SK-N-SH (cell line): ENCODE results near the gene PTGIS.

Experiments
- CTCF ChIP-seq: fragments of 200-600 bp; sonication (generic); IDR thresholded peaks from 2 replicates; pipeline ENCODE4 v1.6.1; 2017; ENCODE audit warnings: antibody characterized with exemption, mild to moderate bottlenecking, moderate library complexity
- IRF3 ChIP-seq: fragments of 150-350 bp; IDR thresholded peaks from 2 replicates; pipeline ENCODE4 v1.6.1; 2016; ENCODE audit warnings: mild to moderate bottlenecking, low read depth, low read length
- JUND ChIP-seq: IDR thresholded peaks from 2 replicates; pipeline ENCODE4 v1.4.0; 2012
- TAF1 ChIP-seq: IDR thresholded peaks from 2 replicates; pipeline ENCODE4 v1.6.1; 2012; ENCODE audit warnings: low read depth, mild to moderate bottlenecking, low read length, moderate library complexity, borderline replicate concordance
- ZBTB33 ChIP-seq: IDR thresholded peaks from 2 replicates; pipeline ENCODE4 v1.4.0; 2012; ENCODE audit warnings: low read depth, borderline replicate concordance

DNA sequence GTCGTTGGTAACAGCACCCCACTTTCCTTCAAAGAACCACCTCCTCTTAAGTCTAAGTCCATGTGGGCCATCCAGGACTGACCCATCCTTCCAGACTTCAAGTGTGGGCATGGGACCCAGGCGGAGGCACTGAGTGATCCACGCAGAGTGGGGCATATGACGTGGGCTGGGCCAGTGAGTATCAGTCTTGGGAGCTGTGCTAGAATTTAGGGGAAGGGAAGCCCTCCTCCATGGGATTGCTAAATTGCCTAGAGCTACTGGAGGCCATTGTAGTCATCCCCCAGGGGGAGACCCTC is 50.2 kb downstream of the PTGIS start:
- TF ChIP-seq CTCF, result no peak
- no peak for TF ChIP-seq ZBTB33
- TF ChIP-seq JUND, result no peak
- TF ChIP-seq IRF3, result no peak
- no peak for TF ChIP-seq TAF1
